WTC11 (cell line): Measurements from ENCODE around the gene CELF1. TPM values are rescaled to one million over a fixed set of nuclear protein-coding genes. Genes with fewer than 3 reads are reported as not detected.

Experiments
- ATAC-seq: fragments of 200-7000 bp; cut with Tn5 transposase; 2 replicates; pipeline ENCODE4 v1.10.0; 2021; ENCODE audit warnings: mild to moderate bottlenecking, moderate library complexity
- CTCF ChIA-PET: fragments of 300-600 bp; sonication (Branson Sonifier 250); formaldehyde crosslinking; loops from one replicate; lab custom pipeline; 2021; ENCODE audit warnings: antibody characterized with exemption; lab: Charles Lee
- POLR2A ChIA-PET: fragments of 350-600 bp; sonication (Branson Sonifier 250); formaldehyde crosslinking; loops from one replicate; lab custom pipeline; 2021; ENCODE audit warnings: antibody characterized with exemption; lab: Charles Lee
- DNase-seq: peaks from one replicate; pipeline ENCODE4 v3.0.0; 2021; ENCODE audit warnings: low spot score
- H3K27ac Mint-ChIP-seq: 2 replicates; pipeline ENCODE4 v1.8.0; 2021; ENCODE audit warnings: mixed read lengths
- H3K27me3 Mint-ChIP-seq: 2 replicates; pipeline ENCODE4 v1.8.0; 2021; ENCODE audit warnings: low read depth, mild to moderate bottlenecking, moderate library complexity, mixed read lengths
- H3K36me3 Mint-ChIP-seq: 2 replicates; pipeline ENCODE4 v1.8.0; 2021; ENCODE audit warnings: mixed read lengths
- H3K4me1 Mint-ChIP-seq: 2 replicates; pipeline ENCODE4 v1.8.0; 2022; ENCODE audit warnings: mixed read lengths
- H3K4me3 Mint-ChIP-seq: 2 replicates; pipeline ENCODE4 v1.8.0; 2021; ENCODE audit warnings: mild to moderate bottlenecking, moderate library complexity, mixed read lengths
- H3K9me3 Mint-ChIP-seq: 2 replicates; pipeline ENCODE4 v1.8.0; 2021; ENCODE audit warnings: mixed read lengths
- ATF6 ChIP-seq: sonication (generic); formaldehyde crosslinking; IDR thresholded peaks from 2 replicates; pipeline ENCODE4 v1.8.1; 2023; ENCODE audit warnings: mild to moderate bottlenecking, missing genetic modification reagents
- CBFB ChIP-seq: sonication (generic); formaldehyde crosslinking; IDR thresholded peaks from 2 replicates; pipeline ENCODE4 v1.8.1; 2022; ENCODE audit warnings: mild to moderate bottlenecking, low read depth, missing genetic modification reagents
- CDX4 ChIP-seq: fragments of 250-450 bp; sonication (Bioruptor Pico); IDR thresholded peaks from 2 replicates; pipeline ENCODE4 v1.9.0; 2021; ENCODE audit warnings: moderate library complexity, mild to moderate bottlenecking, inconsistent platforms, borderline replicate concordance
- E2F5 ChIP-seq: sonication (generic); formaldehyde crosslinking; IDR thresholded peaks from 2 replicates; pipeline ENCODE4 v1.8.1; 2022; ENCODE audit warnings: mild to moderate bottlenecking, moderate library complexity, missing genetic modification reagents
- ERG ChIP-seq: fragments of 250-450 bp; sonication (Bioruptor Pico); IDR thresholded peaks from 2 replicates; pipeline ENCODE4 v1.8.0; 2021; ENCODE audit warnings: mild to moderate bottlenecking
- GTF2I ChIP-seq: fragments of 250-450 bp; sonication (Bioruptor Pico); conservative IDR thresholded peaks from 2 replicates; pipeline ENCODE4 v1.4.0; 2021; ENCODE audit warnings: mild to moderate bottlenecking
- JUN ChIP-seq: sonication (generic); formaldehyde crosslinking; IDR thresholded peaks from 2 replicates; pipeline ENCODE4 v1.8.0; 2023; ENCODE audit warnings: mild to moderate bottlenecking, missing genetic modification reagents
- KAT7 ChIP-seq: sonication (generic); formaldehyde crosslinking; IDR thresholded peaks from 2 replicates; pipeline ENCODE4 v1.8.1; 2023; ENCODE audit warnings: missing genetic modification reagents, mild to moderate bottlenecking, borderline replicate concordance
- NR2C2 ChIP-seq: sonication (generic); formaldehyde crosslinking; IDR thresholded peaks from 2 replicates; pipeline ENCODE4 v1.8.0; 2022; ENCODE audit warnings: mild to moderate bottlenecking, missing genetic modification reagents
- NR3C1 ChIP-seq: sonication (generic); formaldehyde crosslinking; conservative IDR thresholded peaks from 2 replicates; pipeline ENCODE4 v1.8.1; 2023; ENCODE audit warnings: low read depth, mild to moderate bottlenecking, missing genetic modification reagents
- SOX15 ChIP-seq: fragments of 250-450 bp; sonication (Bioruptor Pico); IDR thresholded peaks from 2 replicates; pipeline ENCODE4 v1.9.0; 2021; ENCODE audit warnings: mild to moderate bottlenecking
- TEAD1 ChIP-seq: sonication (generic); formaldehyde crosslinking; IDR thresholded peaks from 2 replicates; pipeline ENCODE4 v1.8.0; 2022; ENCODE audit warnings: mild to moderate bottlenecking, missing genetic modification reagents
- ZNF219 ChIP-seq: sonication (generic); formaldehyde crosslinking; IDR thresholded peaks from 2 replicates; pipeline ENCODE4 v1.8.0; 2023; ENCODE audit warnings: missing genetic modification reagents, mild to moderate bottlenecking, borderline replicate concordance
- total RNA-seq: library from RNA; stranded (reverse); gene quantifications from 3 replicates; pipeline ENCODE4 v1.2.3, GENCODE V29; 2021
- TF ChIP-seq, protein P1 (sequence below): sonication (generic); formaldehyde crosslinking; IDR thresholded peaks from 2 replicates; pipeline ENCODE4 v1.8.0; 2023; ENCODE audit warnings: missing genetic modification reagents, mild to moderate bottlenecking, borderline replicate concordance
- TF ChIP-seq, protein P2 (sequence below): sonication (generic); formaldehyde crosslinking; IDR thresholded peaks from 2 replicates; pipeline ENCODE4 v1.8.1; 2022; ENCODE audit warnings: low read depth, missing genetic modification reagents, borderline replicate concordance
- TF ChIP-seq, protein P3 (sequence below): sonication (generic); formaldehyde crosslinking; IDR thresholded peaks from 2 replicates; pipeline ENCODE4 v1.8.0; 2023; ENCODE audit warnings: mild to moderate bottlenecking, missing genetic modification reagents

The CELF1 gene
- total RNA-seq, 1 experiment from 2014 or later, result 177 TPM

- H3K36me3 Mint-ChIP-seq, result no peaks in the 10 kb centered on the region
- CTCF ChIA-PET, result interaction anchor here (1.5 kb wide), 1 partner anchor 19 kb away, joined by 4 read pairs; no protein-coding TSS in a partner anchor
- no peak overlapping the region for H3K4me3 Mint-ChIP-seq
- no peak overlapping the region for H3K27ac Mint-ChIP-seq
- no peaks in the 10 kb centered on the region for H3K4me1 Mint-ChIP-seq
- no peaks in the 10 kb centered on the region for H3K27me3 Mint-ChIP-seq
- POLR2A ChIA-PET, result no interaction called here
- ATAC-seq, result no peak
- no peak for DNase-seq
- H3K9me3 Mint-ChIP-seq, result no peaks in the 10 kb centered on the region
- TF ChIP-seq NR3C1 (CRISPR knock-in tag) (no peak), GTF2I (CRISPR knock-in tag) (no peak)
Observed at GRCh38 chr11:47435687-47436086, 117.2 kb downstream of the CELF1 start.

DNA sequence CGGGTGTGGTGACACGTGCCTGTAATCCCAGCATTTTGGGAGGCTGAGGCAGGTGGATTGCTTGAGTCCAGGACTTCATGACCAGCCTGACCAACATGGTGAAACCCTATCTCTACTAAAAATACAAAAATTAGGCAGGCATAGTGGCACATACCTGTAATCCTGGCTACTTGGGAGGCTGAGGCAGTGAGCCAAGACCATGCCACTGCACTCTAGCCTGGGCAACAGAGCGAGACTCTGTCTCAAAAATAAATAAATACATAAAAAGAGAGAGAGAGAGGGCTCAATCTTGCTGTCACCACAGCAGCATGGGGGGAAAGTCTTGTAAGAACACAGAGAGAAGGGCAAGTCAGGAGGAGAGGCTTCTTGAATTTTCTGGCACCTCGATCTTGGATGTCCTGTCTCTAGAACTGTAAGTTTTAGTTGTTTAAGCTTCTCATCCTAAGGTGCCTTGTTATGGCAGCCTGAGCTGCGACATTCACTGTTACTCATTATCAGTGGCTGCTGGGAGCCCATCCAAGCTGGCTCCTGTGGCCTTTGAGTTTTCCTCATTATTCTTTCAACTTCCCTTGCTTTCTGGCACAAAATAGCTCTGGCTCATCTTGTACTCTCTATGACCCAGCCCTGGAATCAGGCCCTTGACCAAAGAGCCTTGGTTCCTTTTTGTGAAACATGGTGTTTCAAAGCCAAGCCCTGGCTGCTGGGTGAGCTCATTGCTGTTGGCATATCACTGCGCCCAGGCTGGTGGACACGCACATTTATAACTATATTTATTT is 118.7 kb downstream of the CELF1 start:
- Mint-ChIP-seq H3K4me3 (no peak overlapping the region), H3K9me3 (no peaks in the 10 kb centered on the region), H3K27ac (no peak overlapping the region), H3K27me3 (no peaks in the 10 kb centered on the region), H3K36me3 (no peaks in the 10 kb centered on the region), H3K4me1 (no peaks in the 10 kb centered on the region)
- DNase-seq, result no peak
- CTCF ChIA-PET, result interaction anchor here (0.8 kb wide), 1 partner anchor 20 kb away, joined by 3 read pairs; no protein-coding TSS in a partner anchor
- no peak for TF ChIP-seq NR2C2 (CRISPR knock-in tag)
- TF ChIP-seq CDX4, result no peak
- no peak for TF ChIP-seq ATF6 (CRISPR knock-in tag)
- TF ChIP-seq, protein P1, sequence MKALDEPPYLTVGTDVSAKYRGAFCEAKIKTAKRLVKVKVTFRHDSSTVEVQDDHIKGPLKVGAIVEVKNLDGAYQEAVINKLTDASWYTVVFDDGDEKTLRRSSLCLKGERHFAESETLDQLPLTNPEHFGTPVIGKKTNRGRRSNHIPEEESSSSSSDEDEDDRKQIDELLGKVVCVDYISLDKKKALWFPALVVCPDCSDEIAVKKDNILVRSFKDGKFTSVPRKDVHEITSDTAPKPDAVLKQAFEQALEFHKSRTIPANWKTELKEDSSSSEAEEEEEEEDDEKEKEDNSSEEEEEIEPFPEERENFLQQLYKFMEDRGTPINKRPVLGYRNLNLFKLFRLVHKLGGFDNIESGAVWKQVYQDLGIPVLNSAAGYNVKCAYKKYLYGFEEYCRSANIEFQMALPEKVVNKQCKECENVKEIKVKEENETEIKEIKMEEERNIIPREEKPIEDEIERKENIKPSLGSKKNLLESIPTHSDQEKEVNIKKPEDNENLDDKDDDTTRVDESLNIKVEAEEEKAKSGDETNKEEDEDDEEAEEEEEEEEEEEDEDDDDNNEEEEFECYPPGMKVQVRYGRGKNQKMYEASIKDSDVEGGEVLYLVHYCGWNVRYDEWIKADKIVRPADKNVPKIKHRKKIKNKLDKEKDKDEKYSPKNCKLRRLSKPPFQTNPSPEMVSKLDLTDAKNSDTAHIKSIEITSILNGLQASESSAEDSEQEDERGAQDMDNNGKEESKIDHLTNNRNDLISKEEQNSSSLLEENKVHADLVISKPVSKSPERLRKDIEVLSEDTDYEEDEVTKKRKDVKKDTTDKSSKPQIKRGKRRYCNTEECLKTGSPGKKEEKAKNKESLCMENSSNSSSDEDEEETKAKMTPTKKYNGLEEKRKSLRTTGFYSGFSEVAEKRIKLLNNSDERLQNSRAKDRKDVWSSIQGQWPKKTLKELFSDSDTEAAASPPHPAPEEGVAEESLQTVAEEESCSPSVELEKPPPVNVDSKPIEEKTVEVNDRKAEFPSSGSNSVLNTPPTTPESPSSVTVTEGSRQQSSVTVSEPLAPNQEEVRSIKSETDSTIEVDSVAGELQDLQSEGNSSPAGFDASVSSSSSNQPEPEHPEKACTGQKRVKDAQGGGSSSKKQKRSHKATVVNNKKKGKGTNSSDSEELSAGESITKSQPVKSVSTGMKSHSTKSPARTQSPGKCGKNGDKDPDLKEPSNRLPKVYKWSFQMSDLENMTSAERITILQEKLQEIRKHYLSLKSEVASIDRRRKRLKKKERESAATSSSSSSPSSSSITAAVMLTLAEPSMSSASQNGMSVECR (CRISPR knock-in tag), result no peak
- TF ChIP-seq TEAD1 (CRISPR knock-in tag), result no peak
- no peak for TF ChIP-seq KAT7 (CRISPR knock-in tag)
- ATAC-seq, result no peak
- POLR2A ChIA-PET, result interaction anchor here (0.6 kb wide), 1 partner anchor 8 kb away, joined by 4 read pairs; no protein-coding TSS in a partner anchor

DNA sequence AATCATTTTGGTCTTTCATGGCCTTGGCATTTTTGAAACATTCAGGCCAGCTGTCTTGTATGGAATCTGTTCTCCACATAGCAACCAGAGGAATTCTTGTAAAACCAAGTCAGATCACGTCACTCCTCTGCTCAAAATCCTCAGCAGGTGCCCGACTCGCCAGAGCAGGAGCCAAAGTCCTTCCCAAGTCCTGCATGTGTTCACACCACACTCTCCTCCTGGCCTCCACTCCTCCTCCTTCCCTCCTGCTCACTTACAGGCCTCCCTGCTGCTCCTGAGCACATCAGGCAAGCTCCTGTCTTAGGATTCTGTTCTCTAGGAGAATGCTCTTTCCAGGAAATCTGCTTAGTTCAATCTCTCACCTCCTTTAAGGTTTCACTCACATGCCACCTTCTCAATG is 119.8 kb downstream of the CELF1 start:
- CTCF ChIA-PET, result interaction anchor here (0.8 kb wide), 1 partner anchor 10 kb away, joined by 3 read pairs; no protein-coding TSS in a partner anchor
- H3K27ac Mint-ChIP-seq, result peak overlapping the region; percentile 18; the same call in 1 of the 2 replicates

More for the DNA sequence above, 119.8 kb downstream of the CELF1 start:
- TF ChIP-seq SOX15 (CRISPR knock-in tag) (no peak), ZNF219 (CRISPR knock-in tag) (no peak), TEAD1 (CRISPR knock-in tag) (no peak), CBFB (no peak), ERG (no peak), KAT7 (CRISPR knock-in tag) (no peak), E2F5 (CRISPR knock-in tag) (no peak), JUN (CRISPR knock-in tag) (no peak)
- TF ChIP-seq, protein P2, sequence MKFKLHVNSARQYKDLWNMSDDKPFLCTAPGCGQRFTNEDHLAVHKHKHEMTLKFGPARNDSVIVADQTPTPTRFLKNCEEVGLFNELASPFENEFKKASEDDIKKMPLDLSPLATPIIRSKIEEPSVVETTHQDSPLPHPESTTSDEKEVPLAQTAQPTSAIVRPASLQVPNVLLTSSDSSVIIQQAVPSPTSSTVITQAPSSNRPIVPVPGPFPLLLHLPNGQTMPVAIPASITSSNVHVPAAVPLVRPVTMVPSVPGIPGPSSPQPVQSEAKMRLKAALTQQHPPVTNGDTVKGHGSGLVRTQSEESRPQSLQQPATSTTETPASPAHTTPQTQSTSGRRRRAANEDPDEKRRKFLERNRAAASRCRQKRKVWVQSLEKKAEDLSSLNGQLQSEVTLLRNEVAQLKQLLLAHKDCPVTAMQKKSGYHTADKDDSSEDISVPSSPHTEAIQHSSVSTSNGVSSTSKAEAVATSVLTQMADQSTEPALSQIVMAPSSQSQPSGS (CRISPR knock-in tag), result no peak
- TF ChIP-seq, protein P3, sequence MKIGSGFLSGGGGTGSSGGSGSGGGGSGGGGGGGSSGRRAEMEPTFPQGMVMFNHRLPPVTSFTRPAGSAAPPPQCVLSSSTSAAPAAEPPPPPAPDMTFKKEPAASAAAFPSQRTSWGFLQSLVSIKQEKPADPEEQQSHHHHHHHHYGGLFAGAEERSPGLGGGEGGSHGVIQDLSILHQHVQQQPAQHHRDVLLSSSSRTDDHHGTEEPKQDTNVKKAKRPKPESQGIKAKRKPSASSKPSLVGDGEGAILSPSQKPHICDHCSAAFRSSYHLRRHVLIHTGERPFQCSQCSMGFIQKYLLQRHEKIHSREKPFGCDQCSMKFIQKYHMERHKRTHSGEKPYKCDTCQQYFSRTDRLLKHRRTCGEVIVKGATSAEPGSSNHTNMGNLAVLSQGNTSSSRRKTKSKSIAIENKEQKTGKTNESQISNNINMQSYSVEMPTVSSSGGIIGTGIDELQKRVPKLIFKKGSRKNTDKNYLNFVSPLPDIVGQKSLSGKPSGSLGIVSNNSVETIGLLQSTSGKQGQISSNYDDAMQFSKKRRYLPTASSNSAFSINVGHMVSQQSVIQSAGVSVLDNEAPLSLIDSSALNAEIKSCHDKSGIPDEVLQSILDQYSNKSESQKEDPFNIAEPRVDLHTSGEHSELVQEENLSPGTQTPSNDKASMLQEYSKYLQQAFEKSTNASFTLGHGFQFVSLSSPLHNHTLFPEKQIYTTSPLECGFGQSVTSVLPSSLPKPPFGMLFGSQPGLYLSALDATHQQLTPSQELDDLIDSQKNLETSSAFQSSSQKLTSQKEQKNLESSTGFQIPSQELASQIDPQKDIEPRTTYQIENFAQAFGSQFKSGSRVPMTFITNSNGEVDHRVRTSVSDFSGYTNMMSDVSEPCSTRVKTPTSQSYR (CRISPR knock-in tag), result no peak
- TF ChIP-seq, all 79 proteins: peak for 0
- POLR2A ChIA-PET, result no interaction called here
- no peaks in the 10 kb centered on the region for H3K27me3 Mint-ChIP-seq
- ATAC-seq (no peak), DNase-seq (no peak)
- no peaks in the 10 kb centered on the region for H3K4me1 Mint-ChIP-seq
- H3K4me3 Mint-ChIP-seq, result no peak overlapping the region
- H3K36me3 Mint-ChIP-seq, result no peaks in the 10 kb centered on the region
- H3K9me3 Mint-ChIP-seq, result no peaks in the 10 kb centered on the region
